WTC11 (cell line): ENCODE measurements around the gene SUCLG2. TPM values are rescaled to one million over a fixed set of nuclear protein-coding genes. Genes with fewer than 3 reads are reported as not detected.

ENCODE experiments used
- ATAC-seq: fragments of 200-7000 bp; cut with Tn5 transposase; 2 replicates; pipeline ENCODE4 v1.10.0; 2021; ENCODE audit warnings: mild to moderate bottlenecking, moderate library complexity
- CTCF ChIA-PET: fragments of 300-600 bp; sonication (Branson Sonifier 250); formaldehyde crosslinking; loops from one replicate; lab custom pipeline; 2021; ENCODE audit warnings: antibody characterized with exemption; lab: Charles Lee
- POLR2A ChIA-PET: fragments of 350-600 bp; sonication (Branson Sonifier 250); formaldehyde crosslinking; loops from one replicate; lab custom pipeline; 2021; ENCODE audit warnings: antibody characterized with exemption; lab: Charles Lee
- DNase-seq: peaks from one replicate; pipeline ENCODE4 v3.0.0; 2021; ENCODE audit warnings: low spot score
- H3K27ac Mint-ChIP-seq: 2 replicates; pipeline ENCODE4 v1.8.0; 2021; ENCODE audit warnings: mixed read lengths
- H3K27me3 Mint-ChIP-seq: 2 replicates; pipeline ENCODE4 v1.8.0; 2021; ENCODE audit warnings: low read depth, mild to moderate bottlenecking, moderate library complexity, mixed read lengths
- H3K36me3 Mint-ChIP-seq: 2 replicates; pipeline ENCODE4 v1.8.0; 2021; ENCODE audit warnings: mixed read lengths
- H3K4me1 Mint-ChIP-seq: 2 replicates; pipeline ENCODE4 v1.8.0; 2022; ENCODE audit warnings: mixed read lengths
- H3K4me3 Mint-ChIP-seq: 2 replicates; pipeline ENCODE4 v1.8.0; 2021; ENCODE audit warnings: mild to moderate bottlenecking, moderate library complexity, mixed read lengths
- H3K9me3 Mint-ChIP-seq: 2 replicates; pipeline ENCODE4 v1.8.0; 2021; ENCODE audit warnings: mixed read lengths
- ATF1 ChIP-seq: sonication (generic); formaldehyde crosslinking; IDR thresholded peaks from 2 replicates; pipeline ENCODE4 v1.8.1; 2023; ENCODE audit warnings: mild to moderate bottlenecking, moderate library complexity, missing genetic modification reagents
- CBFB ChIP-seq: sonication (generic); formaldehyde crosslinking; IDR thresholded peaks from 2 replicates; pipeline ENCODE4 v1.8.1; 2022; ENCODE audit warnings: mild to moderate bottlenecking, low read depth, missing genetic modification reagents
- CTCF ChIP-seq: fragments of 200-600 bp; IDR thresholded peaks from 2 replicates; pipeline ENCODE4 v1.8.0; 2022; ENCODE audit warnings: antibody characterized with exemption
- EMX1 ChIP-seq: fragments of 250-450 bp; sonication (Bioruptor Pico); IDR thresholded peaks from 2 replicates; pipeline ENCODE4 v1.8.0; 2021; ENCODE audit warnings: mild to moderate bottlenecking
- FOXJ3 ChIP-seq: sonication (generic); formaldehyde crosslinking; IDR thresholded peaks from 2 replicates; pipeline ENCODE4 v1.9.0; 2021; ENCODE audit warnings: missing genetic modification reagents, mild to moderate bottlenecking, borderline replicate concordance
- IRF1 ChIP-seq: sonication (generic); formaldehyde crosslinking; IDR thresholded peaks from 2 replicates; pipeline ENCODE4 v1.8.0; 2023; ENCODE audit warnings: missing genetic modification reagents
- SMAD3 ChIP-seq: sonication (generic); formaldehyde crosslinking; IDR thresholded peaks from 2 replicates; pipeline ENCODE4 v1.8.0; 2022; ENCODE audit warnings: missing genetic modification reagents, mild to moderate bottlenecking, borderline replicate concordance
- SMAD4 ChIP-seq: sonication (generic); formaldehyde crosslinking; IDR thresholded peaks from 2 replicates; pipeline ENCODE4 v1.8.0; 2022; ENCODE audit warnings: mild to moderate bottlenecking, missing genetic modification reagents
- TCF7 ChIP-seq: sonication (generic); formaldehyde crosslinking; IDR thresholded peaks from 2 replicates; pipeline ENCODE4 v1.8.0; 2022; ENCODE audit warnings: mild to moderate bottlenecking, low read depth, missing genetic modification reagents, moderate library complexity
- TEAD4 ChIP-seq: sonication (generic); formaldehyde crosslinking; IDR thresholded peaks from 2 replicates; pipeline ENCODE4 v1.8.0; 2022; ENCODE audit warnings: mild to moderate bottlenecking, missing genetic modification reagents
- ZNF281 ChIP-seq: sonication (generic); formaldehyde crosslinking; IDR thresholded peaks from 2 replicates; pipeline ENCODE4 v1.8.0; 2023; ENCODE audit warnings: mild to moderate bottlenecking, missing genetic modification reagents
- ZNF317 ChIP-seq: sonication (generic); formaldehyde crosslinking; IDR thresholded peaks from 2 replicates; pipeline ENCODE4 v1.8.1; 2023; ENCODE audit warnings: low read depth, mild to moderate bottlenecking, moderate library complexity, missing genetic modification reagents, borderline replicate concordance
- ZNF416 ChIP-seq: fragments of 250-450 bp; sonication (Bioruptor Pico); IDR thresholded peaks from 2 replicates; pipeline ENCODE4 v1.9.0; 2021; ENCODE audit warnings: mild to moderate bottlenecking, inconsistent platforms
- ZNF425 ChIP-seq: fragments of 250-450 bp; sonication (Bioruptor Pico); conservative IDR thresholded peaks from 2 replicates; pipeline ENCODE4 v1.9.0; 2021; ENCODE audit warnings: mild to moderate bottlenecking
- ZNF512 ChIP-seq: sonication (generic); formaldehyde crosslinking; IDR thresholded peaks from 2 replicates; pipeline ENCODE4 v1.8.1; 2022; ENCODE audit warnings: missing genetic modification reagents, borderline replicate concordance
- total RNA-seq: library from RNA; stranded (reverse); gene quantifications from 3 replicates; pipeline ENCODE4 v1.2.3, GENCODE V29; 2021

The SUCLG2 gene
- total RNA-seq, 1 experiment from 2014 or later, result 39.7 TPM

- H3K27ac Mint-ChIP-seq, result no peak overlapping the region
- no peak for ATAC-seq
Observed at GRCh38 chr3:67529915-67530314, 124.5 kb downstream of the SUCLG2 start.

GRCh38 chr3:67529337-67529736 is 125.1 kb downstream of the SUCLG2 start:
- no peaks in the 10 kb centered on the region for H3K27me3 Mint-ChIP-seq
- TF ChIP-seq ZNF317 (CRISPR knock-in tag) (no peak), ZNF425 (no peak), TCF7 (CRISPR knock-in tag) (no peak), SMAD4 (no peak), ZNF416 (CRISPR knock-in tag) (no peak), CTCF (no peak), ZNF512 (no peak), CBFB (no peak), EMX1 (no peak), IRF1 (no peak), ZNF281 (no peak), SMAD3 (no peak), FOXJ3 (CRISPR knock-in tag) (no peak), TEAD4 (CRISPR knock-in tag) (no peak)
- TF ChIP-seq, all 79 proteins: peak for 0
- ATAC-seq, result no peak
- Mint-ChIP-seq H3K36me3 (peaks cover 14% of the 10 kb centered on the region), H3K9me3 (peaks cover 7% of the 10 kb centered on the region; the same call in 1 of the 2 replicates), H3K27ac (no peak overlapping the region), H3K4me3 (no peak overlapping the region), H3K4me1 (peaks cover 12% of the 10 kb centered on the region)
- DNase-seq, result no peak
- ChIA-PET POLR2A (interaction anchor here (1.0 kb wide), 1 partner anchor 58 kb away, joined by 3 read pairs; no protein-coding TSS in a partner anchor), CTCF (interaction anchor here (0.5 to 2.0 kb wide), 5 partner anchors 18 to 590 kb away, joined by 3 to 6 read pairs (median 3); no protein-coding TSS in a partner anchor)

More at GRCh38 chr3:67529915-67530314, 124.5 kb downstream of the SUCLG2 start:
- no peak for TF ChIP-seq ATF1 (CRISPR knock-in tag)
- CTCF ChIA-PET, result interaction anchor here (0.9 to 2.0 kb wide), 3 partner anchors 24 to 591 kb away, joined by 3 to 6 read pairs (median 5); no protein-coding TSS in a partner anchor
- Mint-ChIP-seq H3K4me3 (no peak overlapping the region), H3K27me3 (no peaks in the 10 kb centered on the region), H3K9me3 (peaks cover 7% of the 10 kb centered on the region; the same call in 1 of the 2 replicates), H3K4me1 (peaks cover 13% of the 10 kb centered on the region), H3K36me3 (peaks cover 14% of the 10 kb centered on the region)
- POLR2A ChIA-PET, result interaction anchor here (1.0 kb wide), 1 partner anchor 57 kb away, joined by 3 read pairs; no protein-coding TSS in a partner anchor
- DNase-seq, result no peak
